GM19023 (cell line): ENCODE measurements around the gene MRPS27.

ENCODE experiments used
- ATAC-seq: cut with Tn5 transposase; IDR thresholded peaks from one replicate; pipeline ENCODE4 v1.9.1; 2021; ENCODE audit warnings: mild to moderate bottlenecking, moderate library complexity; ENCODE audit not compliant: unreplicated experiment

MRPS27 gene

DNA sequence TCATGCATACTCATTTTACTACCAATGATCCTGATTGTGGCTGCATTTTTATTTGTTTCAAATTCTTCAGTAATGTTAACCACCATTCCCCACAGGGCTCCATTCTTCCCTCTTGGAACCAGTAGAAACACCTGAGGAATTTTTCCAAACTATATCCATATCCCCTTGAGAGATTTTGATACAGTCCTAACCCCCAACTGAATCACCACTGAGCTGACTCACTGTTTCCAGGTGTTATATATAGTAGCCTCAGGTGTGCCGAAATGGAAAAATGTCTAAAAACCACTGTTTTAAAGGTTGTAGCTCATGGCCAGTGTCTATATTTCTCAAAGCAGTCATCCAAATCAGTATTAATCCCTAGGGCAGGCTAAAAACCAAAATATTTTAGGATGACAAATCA is 85.2 kb downstream of the MRPS27 start:
- no peak for ATAC-seq

DNA sequence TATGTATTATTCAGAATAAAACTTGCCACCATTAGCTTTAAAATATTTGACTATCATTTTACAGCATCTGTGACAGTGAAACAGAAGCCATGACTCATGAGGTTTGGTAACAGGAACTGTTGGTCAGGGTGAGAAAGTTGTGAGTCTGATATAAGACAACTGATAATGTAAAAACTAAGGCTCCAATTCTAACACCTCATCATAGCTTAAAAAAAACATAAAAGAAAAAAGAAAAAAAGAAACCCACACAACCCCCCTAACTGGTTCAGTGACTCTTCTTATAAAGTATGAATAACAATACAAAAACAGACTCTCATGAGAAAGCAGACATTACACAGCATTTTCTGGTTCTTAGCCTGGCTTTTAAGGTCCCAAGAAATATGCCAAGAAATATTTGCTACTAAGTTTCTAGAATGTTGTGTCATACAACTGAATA is 85.8 kb downstream of the MRPS27 start:
- peak; percentile 72 for ATAC-seq

DNA sequence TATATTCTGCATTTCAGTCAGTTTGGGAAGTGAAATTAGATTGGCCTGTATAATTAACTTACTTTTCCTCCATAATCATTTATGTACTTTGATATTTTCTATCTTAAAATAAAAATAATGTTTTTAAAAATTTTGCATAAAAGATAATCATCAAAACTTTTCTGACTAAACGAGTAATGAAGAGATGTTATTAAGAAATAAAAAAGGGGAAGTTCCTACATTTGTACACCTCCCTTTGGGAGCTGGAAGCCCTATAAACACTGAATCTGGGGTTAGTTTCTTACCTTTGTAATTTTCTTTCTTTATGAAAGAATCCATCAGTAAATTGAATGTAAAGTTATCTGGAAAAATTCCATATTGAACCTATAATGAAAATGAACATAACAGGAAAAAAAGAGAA is 86.2 kb downstream of the MRPS27 start:
- no peak for ATAC-seq

DNA sequence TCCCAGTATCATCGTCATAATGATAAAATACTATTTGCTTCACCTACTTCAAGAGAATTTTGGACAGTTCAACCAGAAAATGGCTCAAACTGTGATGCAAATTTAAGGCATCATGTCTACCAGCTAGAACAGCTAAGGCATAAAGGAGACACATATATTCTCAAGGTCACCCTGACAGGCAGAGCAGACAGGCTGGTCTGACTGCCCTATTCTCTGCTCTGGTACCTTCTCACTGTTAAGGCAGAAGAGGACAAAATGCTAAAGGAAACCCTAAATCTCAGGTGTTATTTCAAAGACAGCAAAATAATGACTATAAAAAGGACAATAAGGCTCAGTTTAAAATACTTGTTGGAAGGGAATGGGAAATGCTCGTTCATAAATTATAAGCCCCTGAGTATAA is 87.2 kb downstream of the MRPS27 start:
- no peak for ATAC-seq

DNA sequence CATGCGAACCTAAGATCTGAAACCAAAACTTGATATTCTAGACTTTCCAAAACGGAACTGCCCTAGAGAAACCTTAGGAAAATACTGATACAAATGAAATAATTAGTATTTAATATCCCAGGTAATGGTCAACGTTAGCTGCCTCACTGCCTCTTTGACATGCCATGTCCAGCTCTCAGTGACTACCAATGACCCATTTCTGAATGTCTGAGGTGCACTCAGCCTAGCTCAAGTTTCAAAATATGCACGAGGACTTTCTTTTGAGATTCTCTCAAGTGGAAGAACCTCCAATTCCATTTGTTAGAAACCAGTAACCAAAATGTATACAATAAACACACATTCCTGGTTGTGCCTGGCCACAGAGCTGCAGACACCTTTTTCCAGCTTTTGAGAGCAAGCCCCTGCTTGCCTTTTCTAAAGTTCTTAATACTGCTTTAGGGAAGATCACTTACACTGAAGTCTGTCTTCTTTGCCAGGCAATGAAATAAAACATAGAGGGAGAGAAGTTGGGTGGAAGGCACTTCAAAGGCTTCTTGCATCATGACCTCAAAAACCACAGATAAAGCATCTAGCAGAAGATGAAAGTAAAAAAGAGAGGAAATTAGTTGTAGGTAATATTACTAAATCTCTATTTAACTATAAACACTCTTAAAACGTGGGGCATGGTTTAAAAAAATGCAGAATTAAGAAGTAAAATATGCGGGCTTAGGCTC is 87.9 kb downstream of the MRPS27 start:
- ATAC-seq = no peak

DNA sequence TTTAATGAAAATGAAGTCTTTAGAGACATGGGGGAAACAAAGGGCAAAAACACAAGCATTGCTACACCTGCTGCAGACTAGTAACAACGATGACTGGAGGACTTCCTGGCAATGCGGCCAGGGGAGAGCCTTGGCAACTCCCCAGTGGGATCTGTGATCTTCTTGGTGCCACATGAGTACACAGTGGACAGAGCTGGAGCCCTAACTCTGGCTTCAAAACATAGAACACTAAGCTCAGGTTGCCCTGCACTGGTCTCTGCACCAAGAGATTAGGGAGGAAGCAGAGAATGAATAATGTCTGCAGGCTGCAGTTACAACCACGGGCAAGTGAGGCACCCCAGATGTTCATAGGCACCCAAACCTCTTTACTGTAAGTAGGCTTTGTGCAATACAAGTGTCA is 91.1 kb downstream of the MRPS27 start:
- no peak for ATAC-seq

DNA sequence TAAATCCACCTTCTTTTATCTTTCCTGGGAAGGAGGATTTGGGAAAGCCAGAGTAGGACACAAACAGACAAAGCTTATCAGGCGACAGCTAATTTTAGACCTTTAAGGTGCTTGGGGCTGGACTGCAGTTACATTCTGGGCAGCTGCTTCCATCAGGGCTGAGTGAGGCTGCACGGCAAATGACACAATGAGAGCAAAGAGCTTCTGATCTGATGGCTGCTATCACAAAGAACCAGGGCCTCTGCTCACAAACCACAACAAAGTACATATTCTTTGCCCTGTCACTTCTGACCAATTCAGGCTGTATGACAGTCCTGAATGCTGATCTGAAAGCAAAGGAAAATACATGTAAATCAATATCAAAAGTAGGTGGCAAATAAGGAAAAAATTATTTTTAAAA is 93.1 kb downstream of the MRPS27 start:
- ATAC-seq = no peak

DNA sequence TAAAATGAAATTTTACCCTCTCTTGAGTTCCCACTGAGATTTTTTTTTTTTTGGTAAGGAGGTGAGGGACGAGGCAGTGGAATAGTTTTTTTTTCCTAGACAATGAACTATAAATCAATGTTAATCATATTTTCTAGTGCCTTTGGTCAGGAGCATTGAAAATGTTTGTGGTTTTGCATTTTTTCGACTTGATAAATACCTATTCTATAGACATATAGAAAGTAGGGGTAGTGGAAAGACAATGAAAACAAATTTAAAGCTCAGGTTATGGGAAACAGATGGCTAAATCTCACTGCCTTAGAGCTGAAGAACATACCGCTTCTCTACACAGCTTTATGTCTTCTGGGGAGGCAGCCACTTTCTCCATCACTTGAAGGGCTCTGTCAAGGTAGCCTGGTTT is 94.3 kb downstream of the MRPS27 start:
- ATAC-seq = no peak

DNA sequence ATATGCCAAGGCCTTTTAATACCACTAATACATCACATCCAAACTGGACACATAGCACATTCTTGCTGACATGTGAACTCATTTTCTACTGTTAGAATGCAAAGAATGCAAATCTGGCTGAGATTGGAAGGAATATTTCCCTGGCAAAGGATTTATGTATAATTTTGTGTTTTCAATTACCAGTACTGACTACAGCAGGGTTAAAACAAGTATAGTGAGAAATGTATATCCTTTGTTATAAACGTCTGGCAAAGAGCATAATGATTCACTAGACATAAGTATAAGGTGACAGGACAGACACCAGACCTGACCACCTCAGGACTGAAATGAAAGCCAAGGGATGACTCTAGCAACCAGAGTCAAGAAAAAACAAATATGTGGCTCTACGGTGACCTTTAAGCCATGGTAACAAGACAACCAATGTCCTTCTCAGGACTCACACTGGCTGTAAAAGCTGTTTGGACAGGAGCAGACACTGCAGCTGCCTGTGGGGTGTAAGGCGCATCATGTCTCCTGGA is 95.0 kb downstream of the MRPS27 start:
- ATAC-seq = no peak

DNA sequence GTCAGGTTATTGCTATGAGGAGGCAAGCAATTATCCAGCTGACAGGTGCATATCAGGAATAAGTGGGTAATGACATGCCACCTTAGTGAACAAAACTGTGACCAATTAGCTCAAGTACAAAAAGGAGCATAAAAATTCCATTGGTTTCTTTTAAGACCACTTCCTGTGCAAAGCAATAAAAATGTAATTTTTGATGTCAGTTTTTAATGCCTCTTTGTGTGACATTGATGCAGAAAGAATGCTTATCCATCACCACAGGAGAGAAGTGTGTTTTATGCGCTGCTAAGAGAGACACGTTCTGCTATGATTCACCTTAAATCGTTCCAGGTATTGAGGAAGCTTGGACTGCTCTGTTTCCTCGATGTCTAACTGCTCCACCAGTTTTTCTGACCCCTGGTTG is 96.7 kb downstream of the MRPS27 start:
- no peak for ATAC-seq

DNA sequence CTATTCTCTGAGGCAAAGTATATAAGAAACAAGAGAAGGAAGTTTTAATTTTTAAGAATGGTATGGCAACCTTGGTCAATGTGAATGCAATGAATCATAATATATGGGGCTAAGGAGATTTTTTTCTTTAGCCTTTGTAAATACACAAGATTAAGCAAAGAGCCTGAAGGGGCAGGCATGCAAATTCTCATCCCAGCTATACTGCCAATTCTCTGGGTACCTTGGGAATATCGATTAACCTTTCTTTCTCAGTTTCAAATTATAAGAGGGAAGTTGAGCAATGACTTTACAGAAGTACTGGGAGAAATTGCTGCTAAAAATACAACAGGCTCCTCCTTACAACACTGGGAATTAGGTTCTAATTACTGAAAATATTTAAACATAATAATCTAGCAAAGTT is 97.5 kb downstream of the MRPS27 start:
- no peak for ATAC-seq

DNA sequence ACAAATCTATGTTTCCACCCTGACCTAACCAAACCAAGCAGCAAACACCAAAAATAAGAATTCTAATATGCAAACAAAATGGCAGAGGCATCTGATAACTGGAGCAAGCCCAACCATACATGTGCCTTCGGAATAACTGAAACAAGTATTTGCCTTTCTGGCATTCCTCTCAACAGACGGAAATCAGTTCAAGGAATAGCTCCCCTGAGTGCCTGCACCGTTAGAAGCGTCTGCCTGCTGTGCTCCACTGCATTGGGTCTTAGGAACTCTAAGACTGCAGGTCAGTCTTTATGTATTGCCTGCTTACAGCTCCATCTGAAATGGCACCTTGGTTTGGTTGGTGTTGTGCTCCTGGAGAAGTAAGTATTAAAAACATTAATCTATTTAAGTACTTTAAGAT is 98.5 kb downstream of the MRPS27 start:
- no peak for ATAC-seq

DNA sequence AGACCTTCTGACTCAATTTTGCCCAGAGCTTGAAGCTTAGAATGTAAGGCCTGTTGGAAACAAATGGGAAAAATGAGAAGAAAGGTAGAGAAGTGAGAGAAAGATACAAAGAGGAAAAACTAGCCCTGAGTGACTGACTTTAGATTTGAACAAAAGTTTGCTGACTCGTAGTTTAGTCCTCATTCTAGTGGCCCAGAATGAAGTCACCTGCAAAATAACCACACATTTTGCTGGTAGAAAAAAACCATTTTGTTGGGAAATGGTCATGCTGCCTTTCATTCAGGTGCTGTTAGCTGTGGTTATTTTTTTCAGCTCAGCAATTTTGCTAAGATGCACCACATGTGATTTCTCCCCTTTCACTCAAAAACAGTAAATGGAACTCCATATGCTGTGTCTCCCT is 98.9 kb downstream of the MRPS27 start:
- ATAC-seq = no peak

DNA sequence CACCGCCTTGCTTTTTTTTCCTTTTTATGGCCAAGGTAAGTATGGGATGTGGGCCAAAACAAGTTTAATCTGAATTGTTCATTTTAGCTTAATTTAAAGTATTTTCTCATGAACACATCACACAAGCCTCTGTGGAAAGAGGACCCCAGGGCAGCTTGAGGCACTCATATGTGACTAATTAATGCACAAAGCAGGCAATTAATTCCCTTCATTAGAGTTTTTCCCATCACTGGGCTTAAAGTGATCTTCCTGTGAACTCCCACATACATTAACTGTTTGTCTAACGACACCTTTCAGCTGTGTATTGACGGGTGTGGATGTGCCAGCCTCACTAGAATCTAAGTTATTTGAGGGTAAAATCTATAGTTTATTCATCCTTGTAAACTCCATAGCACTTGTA is 103.3 kb downstream of the MRPS27 start:
- no peak for ATAC-seq

DNA sequence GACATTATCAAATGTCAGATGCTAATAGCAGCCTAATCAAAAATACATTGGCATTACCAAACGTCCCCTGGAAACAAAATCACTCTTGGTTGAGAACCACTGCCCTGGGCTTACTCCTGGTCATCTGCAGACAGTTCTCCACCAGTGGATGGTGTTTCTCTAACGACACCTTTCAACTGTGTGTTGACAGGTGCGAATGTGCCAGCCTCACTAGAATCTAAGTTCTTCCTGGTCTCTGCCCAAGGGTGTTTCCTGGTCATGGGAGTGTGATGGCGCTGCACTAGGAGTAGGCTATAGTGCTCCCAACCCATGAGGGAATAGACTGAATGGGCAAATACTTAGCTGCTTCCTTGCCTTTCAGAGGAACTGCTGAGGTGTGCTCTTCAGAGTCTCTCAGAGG is 105.9 kb downstream of the MRPS27 start:
- ATAC-seq = no peak

DNA sequence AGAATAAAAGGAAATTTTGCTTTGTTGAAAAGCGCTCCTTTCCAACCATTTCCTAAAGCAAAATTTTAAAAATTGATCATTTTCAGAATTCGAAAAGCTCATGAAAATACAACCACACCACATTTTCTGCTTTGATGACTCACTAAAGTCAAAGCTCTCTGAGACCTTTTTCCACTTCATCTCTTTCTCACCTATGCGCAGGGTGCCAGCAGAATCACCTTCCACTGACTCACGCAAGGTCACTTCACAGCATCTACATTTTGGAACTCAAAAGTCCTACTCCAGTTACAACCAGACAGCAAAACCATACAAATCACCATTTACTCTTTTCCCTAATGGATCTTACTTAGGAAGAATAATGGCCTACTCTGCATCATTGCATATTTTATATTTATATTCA is 106.6 kb downstream of the MRPS27 start:
- no peak for ATAC-seq

DNA sequence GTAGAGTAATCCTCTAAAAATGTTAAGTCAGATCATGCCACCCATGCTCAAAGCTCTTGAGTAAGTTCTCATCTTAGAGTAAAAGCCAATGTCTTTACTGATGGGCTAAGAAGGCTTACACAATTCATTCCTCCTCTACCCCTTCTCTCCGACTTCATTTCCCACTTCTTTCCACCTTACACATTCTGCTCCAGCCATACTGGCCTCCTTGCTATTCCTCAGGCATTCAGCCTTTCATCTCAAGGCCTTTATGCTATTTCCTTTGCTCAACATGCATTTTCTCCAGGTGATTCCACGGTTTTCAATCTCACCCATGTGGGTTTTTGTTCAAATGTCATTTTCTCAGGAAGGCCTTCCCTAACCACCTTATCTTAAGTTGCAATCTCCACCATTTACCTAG is 107.9 kb downstream of the MRPS27 start:
- no peak for ATAC-seq

DNA sequence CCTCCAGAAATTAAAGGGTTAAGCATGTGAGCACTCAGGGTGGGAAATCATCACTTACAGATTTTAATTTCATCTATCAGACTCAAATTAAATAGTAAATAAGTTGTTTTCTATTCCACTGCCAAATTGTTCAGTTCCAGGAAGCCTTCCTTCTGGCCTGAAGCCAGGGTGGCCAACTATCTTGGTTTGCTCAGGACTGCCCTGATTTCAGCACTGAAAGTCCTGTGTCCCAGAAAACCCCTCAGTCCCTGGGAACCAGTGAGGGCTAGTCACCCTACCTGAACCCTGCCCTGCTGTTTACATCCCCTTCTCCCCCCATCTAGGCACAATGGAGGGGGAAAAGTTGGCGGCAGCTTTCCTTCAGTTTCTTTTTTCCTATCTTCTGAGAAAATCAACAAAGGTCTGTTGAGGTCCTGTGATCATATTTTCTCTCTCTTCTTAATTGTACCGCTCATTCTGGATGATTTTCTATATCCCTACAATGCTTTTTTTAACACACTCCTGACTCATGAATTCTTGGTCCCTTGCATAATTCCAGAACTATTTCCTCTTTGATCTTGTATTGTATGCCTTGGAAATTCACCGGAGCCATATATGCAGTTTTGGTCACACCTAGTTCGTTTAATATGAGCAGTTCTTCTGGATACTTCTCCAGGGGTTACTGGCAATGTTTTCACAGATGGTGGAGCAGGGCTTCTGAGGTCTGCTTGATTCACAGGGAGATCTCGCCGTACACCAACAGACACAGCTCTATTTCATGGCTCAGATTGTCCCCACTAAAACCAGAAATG is 109.0 kb downstream of the MRPS27 start:
- no peak for ATAC-seq

DNA sequence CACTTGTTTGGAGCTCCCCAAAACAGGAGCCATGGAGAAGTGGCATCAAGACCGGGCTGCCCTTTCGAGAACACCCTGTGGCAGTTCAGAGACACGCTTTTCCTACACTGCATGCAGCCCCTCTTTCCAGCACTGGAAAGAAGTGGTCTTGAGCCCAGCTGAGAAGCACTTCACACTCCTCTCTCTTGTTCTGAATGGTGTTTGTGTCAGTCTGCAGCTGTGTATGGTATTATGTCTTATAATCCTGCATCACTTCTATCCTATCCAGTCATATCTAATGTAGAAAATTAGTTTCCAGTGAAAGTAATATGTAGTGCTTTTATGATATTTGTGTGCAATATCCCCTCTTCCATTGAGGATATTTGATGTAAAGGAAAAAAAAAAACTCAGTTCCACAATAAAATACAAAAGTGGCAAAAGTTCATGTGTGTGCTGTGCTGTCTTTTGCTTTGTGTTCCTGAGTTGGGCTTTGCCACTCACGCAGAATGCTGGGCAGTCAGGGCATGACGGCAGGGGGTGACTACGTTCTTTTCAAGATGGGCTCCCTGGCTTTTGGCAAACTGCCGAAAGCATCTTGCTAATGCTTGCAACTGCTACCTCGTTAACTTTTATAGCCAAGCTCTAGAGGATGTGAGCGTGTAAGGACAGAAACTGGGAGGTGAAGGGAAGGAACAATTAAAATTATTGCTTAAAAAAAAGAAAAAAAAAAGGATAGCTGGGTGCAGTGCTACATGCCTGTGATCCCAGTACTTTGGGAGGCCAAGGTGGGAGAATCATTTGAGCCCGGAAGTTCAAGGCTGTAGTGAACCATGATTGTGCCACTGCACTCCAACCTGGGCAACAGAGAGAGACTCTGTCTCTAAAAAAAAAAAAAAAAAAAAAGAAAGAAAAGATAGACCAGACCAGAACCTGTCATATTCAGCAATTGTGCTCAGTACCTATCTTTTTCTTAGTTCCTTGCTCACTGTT is 110.6 kb downstream of the MRPS27 start:
- ATAC-seq = no peak

DNA sequence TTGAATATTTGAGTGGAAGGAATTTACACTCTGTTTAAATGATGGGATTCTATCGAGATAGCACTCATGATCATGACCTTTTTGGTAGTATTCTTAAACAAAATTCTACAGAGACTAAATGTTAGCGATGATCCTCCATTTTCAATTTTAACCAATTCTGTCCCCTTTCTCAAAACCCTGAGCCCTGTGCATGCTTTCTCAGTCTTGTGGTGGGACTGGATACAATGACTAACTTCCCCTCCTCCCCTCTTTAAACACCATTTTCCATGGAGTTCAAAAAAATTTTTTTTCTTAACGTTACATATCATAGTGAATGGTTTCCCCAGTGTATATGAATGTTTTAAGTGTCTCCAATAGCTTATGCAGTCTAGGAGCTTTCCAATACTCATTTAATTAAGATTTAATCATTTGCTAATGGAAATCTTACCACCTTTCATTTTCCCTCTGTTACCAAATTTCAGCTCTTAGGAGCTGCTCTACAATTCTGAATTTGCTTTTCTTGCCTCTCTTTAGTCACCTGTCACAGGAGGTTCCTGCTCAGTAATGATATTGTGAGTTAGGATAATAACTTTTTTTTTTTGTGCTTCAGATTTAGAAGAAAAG is 111.6 kb downstream of the MRPS27 start:
- no peak for ATAC-seq

DNA sequence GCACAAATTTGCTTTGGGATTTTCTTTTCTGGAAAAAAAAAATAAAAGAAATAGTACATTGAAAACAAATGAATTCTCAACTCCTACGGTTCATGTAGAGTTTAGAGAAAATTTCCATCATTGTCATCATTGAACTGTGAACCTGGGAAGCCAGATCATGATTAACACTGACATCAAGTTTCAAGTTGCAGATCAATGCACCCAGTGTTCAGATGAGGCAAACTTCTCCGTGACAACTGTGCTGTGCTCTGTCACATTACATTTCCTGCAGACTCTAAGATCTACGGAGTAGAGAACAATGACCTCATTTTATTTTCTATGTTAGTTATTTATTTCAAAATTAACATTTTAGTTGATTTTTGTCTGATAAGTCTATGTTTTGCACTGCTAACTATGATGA is 113.0 kb downstream of the MRPS27 start:
- no peak for ATAC-seq
